Measurements from ENCODE around the gene CMPK2.

CMPK2 gene

DNA sequence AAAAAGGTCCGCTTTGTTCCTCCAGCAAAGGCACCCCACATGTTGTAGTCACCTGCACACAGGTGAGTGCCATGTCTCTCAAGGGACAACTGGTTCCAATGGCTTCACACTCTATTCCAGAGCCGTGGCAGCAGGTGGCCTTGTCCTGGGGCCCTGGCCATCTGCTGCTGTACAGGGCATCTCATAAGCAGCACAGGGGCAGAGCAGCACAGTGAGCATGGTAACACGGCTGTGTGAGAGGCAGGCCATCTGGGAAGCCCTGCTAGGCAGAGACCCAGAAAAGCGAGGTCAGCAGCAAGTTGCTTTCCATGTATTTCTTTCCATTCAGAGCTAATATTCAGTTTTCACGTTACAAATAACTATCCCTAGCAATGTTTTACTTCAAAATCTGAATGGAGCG lies 54.7 kb downstream of the CMPK2 start:
- DNase-seq (ENCODE audit: low spot score): no peak

DNA sequence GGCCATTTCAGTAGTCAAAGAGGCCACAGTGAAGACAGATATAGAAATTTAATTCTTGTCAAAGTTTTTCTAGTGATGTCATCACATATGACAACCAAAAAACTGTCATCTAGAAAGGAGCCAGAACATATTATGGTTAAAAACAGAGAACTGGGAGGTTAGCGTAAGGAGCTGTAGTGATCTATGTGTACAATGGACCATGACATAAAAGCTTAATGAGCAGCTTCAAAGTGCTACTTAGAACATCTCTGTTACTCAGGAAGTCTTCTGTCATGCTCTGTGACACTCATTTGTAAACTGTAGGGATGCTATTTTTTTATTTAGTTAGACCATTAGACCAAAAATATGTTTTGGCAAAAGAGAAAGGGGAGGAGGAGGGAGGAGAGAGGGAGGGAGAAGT lies 57.3 kb downstream of the CMPK2 start:
- no peak for DNase-seq (ENCODE audit: low spot score)

DNA sequence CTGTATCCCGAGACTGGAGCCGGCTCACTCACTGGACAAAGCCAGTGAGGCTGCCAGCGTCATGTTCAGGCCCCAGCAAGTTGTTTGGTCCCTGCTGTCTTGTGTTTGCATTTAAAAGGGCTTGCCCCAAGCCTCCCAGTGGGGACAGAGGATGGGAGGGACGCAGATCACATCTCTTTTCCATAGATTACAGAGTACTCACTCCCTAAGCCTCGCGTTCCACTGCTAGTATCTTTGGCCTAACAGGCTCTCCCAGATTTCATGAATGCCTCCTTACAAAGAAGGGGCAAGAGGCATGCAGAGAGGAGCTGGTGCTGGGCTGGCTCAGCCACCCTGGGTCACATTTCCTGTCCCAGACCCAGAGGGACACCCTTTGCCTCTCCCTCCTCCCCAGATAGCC lies 59.1 kb downstream of the CMPK2 start:
- DNase-seq (ENCODE audit: low spot score): no peak

DNA sequence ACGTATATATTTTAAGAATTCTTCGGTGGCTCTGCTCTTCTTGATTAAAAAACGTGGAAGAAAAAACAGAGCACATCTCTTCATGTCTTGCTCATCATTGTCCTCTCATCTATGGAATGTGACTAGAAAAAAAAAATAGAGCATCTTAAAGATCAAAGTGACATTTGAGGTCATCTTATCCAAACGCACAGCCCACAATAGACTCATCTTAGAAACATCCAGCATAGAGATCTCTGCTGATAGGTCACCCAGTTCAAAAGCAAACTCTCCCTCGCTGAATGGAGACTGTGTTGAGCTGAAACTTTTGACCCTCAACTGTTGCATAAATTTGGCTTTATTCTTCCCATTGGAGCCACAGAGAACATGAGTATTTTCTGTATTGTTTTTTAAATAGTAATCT lies 65.2 kb downstream of the CMPK2 start:
- peak; percentile 45 for DNase-seq (ENCODE audit: low spot score)

All from SW480 (cell line).